Testis (tissue), 2 donors: ENCODE measurements around the gene TMEM236.

Experiments used
- CTCF ChIP-seq, 3 experiments: fragments of 450-650 bp in 2 of 3; fragments of 200-600 bp in 1 of 3; sonication (generic) in 1 of 3; IDR thresholded peaks; one replicate each; pipeline ENCODE4 v1.5.1; 2016 to 2019; ENCODE audit warnings: antibody characterized with exemption in 3 of 3, mild to moderate bottlenecking in 2 of 3, moderate library complexity in 1 of 3
- POLR2A ChIP-seq: fragments of 450-650 bp; IDR thresholded peaks from one replicate; pipeline ENCODE4 v1.6.1; 2017; ENCODE audit warnings: antibody characterized with exemption, mild to moderate bottlenecking, moderate library complexity

- no peak for TF ChIP-seq CTCF (IDR thresholded peaks at IDR 0.05)
- no peak for TF ChIP-seq POLR2A
Measured at GRCh38 chr10:17758896-17759295, 6.9 kb downstream of the TMEM236 start.
